HepG2 (cell line): ENCODE measurements around the gene DDX1. TPM values are rescaled to one million over a fixed set of nuclear protein-coding genes. Genes with fewer than 3 reads are reported as not detected.

Experiments used
- ATAC-seq: fragments of 200-7000 bp; cut with Tn5 transposase; 3 replicates; pipeline ENCODE4 v1.9.1; 2020; ENCODE audit warnings: mild to moderate bottlenecking, moderate library complexity
- BruUV-seq: library from RNA; stranded (reverse); fragments of 400-500 nt; replicated peaks from 2 replicates; lab custom pipeline; 2021; lab: Mats Ljungman, UMichigan
- CTCF ChIA-PET: fragments of 300-600 bp; formaldehyde crosslinking; extraction: SDS; loops from one replicate; lab custom pipeline; 2021; ENCODE audit warnings: low total read pairs, inconsistent platforms, low intra/inter-chr PET ratio; lab: Yijun Ruan, JAX
- POLR2A ChIA-PET: fragments of 350-600 bp; sonication (Branson Sonifier 250); formaldehyde crosslinking; loops from one replicate; lab custom pipeline; 2020; ENCODE audit warnings: antibody characterized with exemption, inconsistent platforms; lab: Yijun Ruan, JAX
- DNase-seq: peaks from one replicate; pipeline ENCODE4 v3.0.0-alpha.2; 2015; ENCODE audit warnings: low spot score
- FAIRE-seq: peaks from 3 replicates; lab custom pipeline; 2011; peaks lifted over from hg19 to GRCh38; lab: Jason Lieb, UNC
- H2AFZ ChIP-seq: one replicate; pipeline ENCODE4 v1.6.1; 2011; ENCODE audit warnings: low read length, inconsistent platforms
- H3K27ac ChIP-seq: fragments of 300-600 bp; 3 replicates; pipeline ENCODE4 v1.8.0; 2011; ENCODE audit warnings: mixed run types, mild to moderate bottlenecking, mixed read lengths, low read length, inconsistent platforms; ENCODE audit not compliant: insufficient read depth; ENCODE audit errors: extremely low read length
- H3K27me3 ChIP-seq, 2 experiments: fragments of 200-600 bp in 1 of 2; 2 replicates in 1 of 2; 3 replicates in 1 of 2; pipeline versions ENCODE4 v1.6.0 to v1.8.0; 2011; ENCODE audit warnings: low read length in 2 of 2, mild to moderate bottlenecking in 2 of 2, moderate library complexity in 2 of 2, inconsistent platforms in 1 of 2; ENCODE audit not compliant: insufficient read depth in 2 of 2, control insufficient read depth in 1 of 2
- H3K36me3 ChIP-seq, 2 experiments: fragments of 200-600 bp in 1 of 2; replicated peaks in 1 of 2; 2 replicates in 1 of 2; 3 replicates in 1 of 2; pipeline versions ENCODE4 v1.5.1 to v1.8.0; 2011; ENCODE audit warnings: low read length in 2 of 2, inconsistent platforms in 1 of 2; ENCODE audit not compliant: insufficient read depth in 2 of 2, control insufficient read depth in 1 of 2
- H3K4me1 ChIP-seq: 2 replicates; pipeline ENCODE4 v1.5.1; 2012; ENCODE audit warnings: low read length, inconsistent platforms; ENCODE audit not compliant: insufficient read depth
- H3K4me2 ChIP-seq: 2 replicates; pipeline ENCODE4 v1.6.0; 2011; ENCODE audit warnings: low read depth, low read length, inconsistent platforms
- H3K4me3 ChIP-seq, 3 experiments: fragments of 200-600 bp in 1 of 3; sonication (generic), shearing (Covaris generic) in 1 of 3; replicated peaks in 1 of 3; 2 replicates each; pipeline ENCODE4 v1.5.1; 2011 to 2016; ENCODE audit warnings: low read length in 3 of 3, inconsistent platforms in 2 of 3, low read depth in 2 of 3, mild to moderate bottlenecking in 2 of 3, control low read depth in 1 of 3, mixed read lengths in 1 of 3; ENCODE audit not compliant: insufficient read depth in 1 of 3
- H3K79me2 ChIP-seq: one replicate; pipeline ENCODE4 v1.6.1; 2011; ENCODE audit warnings: low read length, inconsistent platforms; ENCODE audit not compliant: insufficient read depth
- H3K9ac ChIP-seq: 2 replicates; pipeline ENCODE4 v1.6.0; 2011; ENCODE audit warnings: mild to moderate bottlenecking, low read depth, low read length, inconsistent platforms; ENCODE audit not compliant: insufficient read depth
- H3K9me3 ChIP-seq: 2 replicates; pipeline ENCODE4 v1.5.1; 2012; ENCODE audit warnings: mild to moderate bottlenecking, low read length
- H4K20me1 ChIP-seq: 2 replicates; pipeline ENCODE4 v1.6.0; 2011; ENCODE audit warnings: inconsistent platforms, mild to moderate bottlenecking, low read length, moderate library complexity; ENCODE audit not compliant: insufficient read depth
- KIAA2018 ChIP-seq: sonication (generic); formaldehyde crosslinking; IDR thresholded peaks from 2 replicates; pipeline ENCODE4 v1.5.0; 2020; ENCODE audit warnings: mild to moderate bottlenecking, missing genetic modification reagents, borderline replicate concordance
- KLF11 ChIP-seq: IDR thresholded peaks from 2 replicates; pipeline ENCODE4 v1.6.1; 2016; ENCODE audit warnings: missing compliant biosample characterization
- USF2 ChIP-seq, 2 experiments: sonication (generic) in 1 of 2; formaldehyde crosslinking in 1 of 2; IDR thresholded peaks; 2 replicates each; pipeline versions ENCODE4 v1.5.1 to v1.6.1; 2011 to 2020; ENCODE audit warnings: borderline replicate concordance in 1 of 2, low read depth in 1 of 2, low read length in 1 of 2, mild to moderate bottlenecking in 1 of 2, missing genetic modification reagents in 1 of 2, moderate library complexity in 1 of 2
- ZHX1 ChIP-seq: sonication (generic); formaldehyde crosslinking; IDR thresholded peaks from 2 replicates; pipeline ENCODE4 v1.8.1; 2022; ENCODE audit warnings: low read depth, mild to moderate bottlenecking, missing genetic modification reagents
- ZNF552 ChIP-seq: sonication (generic); formaldehyde crosslinking; IDR thresholded peaks from 2 replicates; pipeline ENCODE4 v1.9.0; 2022; ENCODE audit warnings: missing genetic modification reagents, mild to moderate bottlenecking, borderline replicate concordance
- ZNF562 ChIP-seq: sonication (generic); formaldehyde crosslinking; IDR thresholded peaks from 2 replicates; pipeline ENCODE4 v1.8.0; 2022; ENCODE audit warnings: missing genetic modification reagents, borderline replicate concordance
- ZSCAN21 ChIP-seq: sonication (generic); formaldehyde crosslinking; IDR thresholded peaks from 2 replicates; pipeline ENCODE4 v1.8.0; 2022; ENCODE audit warnings: mild to moderate bottlenecking, missing genetic modification reagents, moderate library complexity, borderline replicate concordance
- WGBS: methylation state at CpG from one replicate; pipeline ENCODE4 v1.1.6; 2017; ENCODE audit warnings: low lambda C conversion rate; 5-methylcytosine and 5-hydroxymethylcytosine counted together
- in situ Hi-C: cut with HindIII; loops from 2 replicates; pipeline ENCODE4 v1.10.0; 2017; ENCODE audit warnings: low pct_unique_long_range_greater_than_20kb; ENCODE audit not compliant: extremely low pct_ligation_motif_present
- intact Hi-C: fragments of 100-400 bp; cut with micrococcal nuclease; formaldehyde crosslinking; loops from one replicate; pipeline ENCODE4 v1.10.0; 2022; ENCODE audit not compliant: unreplicated experiment
- polyA plus RNA-seq, 8 experiments: library from polyadenylated mRNA; depleted of rRNA in 3 of 8; stranded (reverse) in 7 of 8; unstranded in 1 of 8; fragments of >200 nt; fragmentation: Illumina TruSeq in 4 of 8; extraction: Trizol in 4 of 8; gene quantifications; 2 replicates each; pipeline versions ENCODE4 v1.2.1 to v1.2.3, GENCODE V29; 2011 to 2016; ENCODE audit warnings: low read depth in 4 of 8, missing spikeins in 1 of 8, mixed read lengths in 1 of 8; ENCODE audit not compliant: insufficient read depth in 1 of 8
- total RNA-seq, 5 experiments: library from RNA; depleted of rRNA; stranded (reverse); fragments of >200 nt; fragmentation: Illumina TruSeq; extraction: Trizol; gene quantifications; 2 replicates each; pipeline ENCODE4 v1.2.3, GENCODE V29; 2016; ENCODE audit warnings: low read depth in 1 of 5

DDX1 gene
- total and polyA plus RNA-seq, 2 of the 13 experiments (the other 11 are each of a cell fraction or from before 2014, with no cell fraction given) = 81.6 to 130 TPM

- no peak for TF ChIP-seq ZHX1 (CRISPR knock-in tag)
- TF ChIP-seq, all 625 proteins: peak for 0
Observed at GRCh38 chr2:15669375-15669910, 77.8 kb downstream of the DDX1 start (continued).

GRCh38 chr2:15670469-15670868 is 78.8 kb downstream of the DDX1 start:
- 38% methylated on average over 1 of the region's 1 CpG for WGBS
- TF ChIP-seq KIAA2018 (CRISPR knock-in tag) (no peak), ZSCAN21 (CRISPR knock-in tag) (no peak), ZNF562 (CRISPR knock-in tag) (no peak), ZNF552 (CRISPR knock-in tag) (no peak), KLF11 (CRISPR knock-in tag) (no peak), USF2 (IDR thresholded peaks at IDR 0.05; ENCODE audit: low read depth, low read length) (no peak), USF2 (CRISPR knock-in tag; IDR thresholded peaks at IDR 0.05; ENCODE audit: borderline replicate concordance) (no peak)

More at GRCh38 chr2:15670469-15670868, 78.8 kb downstream of the DDX1 start:
- Histone ChIP-seq H4K20me1 (no peaks in the 10 kb centered on the region), H3K27ac (no peak overlapping the region), H2AFZ (no peak overlapping the region), H3K79me2 (no peaks in the 10 kb centered on the region), H3K9me3 (no peaks in the 10 kb centered on the region), H3K27me3 (peaks cover 0 to 26% of the 10 kb centered on the region in 2 experiments; a peak in 1 of 5 replicates), H3K4me3 (no peak overlapping the region), H3K36me3 (no peaks in the 10 kb centered on the region), H3K9ac (no peak overlapping the region), H3K4me1 (peaks cover 46% of the 10 kb centered on the region), H3K4me2 (no peak overlapping the region)
- intact Hi-C loops (no loop called here), in situ Hi-C loops (no loop called here)
- no TSS peak for BruUV-seq
- ChIA-PET CTCF (no interaction called here), POLR2A (no interaction called here)
- no peak for FAIRE-seq
- DNase-seq = no peak
- no peak for ATAC-seq
